ENCODE results near the gene SORL1.

SORL1 gene

DNA sequence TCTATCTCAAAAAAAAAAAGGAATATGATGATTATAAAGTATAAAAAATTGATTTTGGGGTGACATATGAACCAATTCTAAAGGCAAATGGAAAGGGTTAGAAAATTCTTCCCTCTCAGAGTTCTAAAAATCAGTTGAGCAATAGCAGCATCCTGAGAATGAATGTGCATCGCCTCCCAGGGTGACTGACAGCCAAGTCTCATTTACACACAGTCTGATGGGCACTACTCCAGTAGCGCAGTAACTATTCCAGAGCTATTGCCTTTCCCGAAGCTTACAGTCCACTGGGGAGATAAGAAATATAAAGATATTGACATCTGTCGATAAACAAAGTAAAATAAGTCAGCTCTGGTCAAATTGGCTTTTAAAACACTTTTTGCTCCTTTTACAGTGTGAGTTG, 32.3 kb upstream of the SORL1 start:
- no peak for ATAC-seq (replicated peaks)
- Mint-ChIP-seq H3K4me1 (ENCODE audit: low read depth in 2 of 2) (peaks cover 32 to 41% of the 10 kb centered on the region in 2 donors), H3K27me3 (no peaks in the 10 kb centered on the region), H3K9me3 (no peaks in the 10 kb centered on the region), H3K4me3 (no peak overlapping the region), H3K27ac (peak overlapping the region in 1 of 2 donors; percentile 83), H3K36me3 (ENCODE audit: insufficient read depth) (no peaks in the 10 kb centered on the region)
- DNase-seq = no peak

DNA sequence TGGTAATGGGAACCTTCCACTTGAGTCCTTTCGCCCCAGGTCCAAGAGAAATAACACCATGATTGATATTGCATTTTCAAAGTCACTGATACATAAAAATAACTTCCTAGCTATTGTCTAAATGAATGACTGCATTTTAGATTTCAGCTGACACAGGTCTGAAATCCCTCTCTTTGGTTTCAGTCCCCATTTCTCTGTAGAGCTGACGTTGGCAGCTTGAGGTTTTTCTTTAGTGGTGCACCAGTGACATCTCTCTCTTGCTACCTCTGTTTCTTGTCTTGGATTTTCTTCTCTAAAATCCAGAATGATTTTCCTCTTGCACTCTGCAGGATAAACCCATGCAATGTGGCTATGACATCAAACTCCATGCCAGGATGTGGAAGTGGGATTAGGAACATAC, 31.7 kb upstream of the SORL1 start:
- Mint-ChIP-seq H3K27ac (peak overlapping the region in 1 of 2 donors; percentile 49), H3K9me3 (no peaks in the 10 kb centered on the region), H3K27me3 (no peaks in the 10 kb centered on the region), H3K4me1 (ENCODE audit: low read depth in 2 of 2) (peaks cover 30 to 39% of the 10 kb centered on the region in 2 donors), H3K4me3 (no peak overlapping the region), H3K36me3 (ENCODE audit: insufficient read depth) (no peaks in the 10 kb centered on the region)
- ATAC-seq (replicated peaks) (no peak), DNase-seq (no peak)

DNA sequence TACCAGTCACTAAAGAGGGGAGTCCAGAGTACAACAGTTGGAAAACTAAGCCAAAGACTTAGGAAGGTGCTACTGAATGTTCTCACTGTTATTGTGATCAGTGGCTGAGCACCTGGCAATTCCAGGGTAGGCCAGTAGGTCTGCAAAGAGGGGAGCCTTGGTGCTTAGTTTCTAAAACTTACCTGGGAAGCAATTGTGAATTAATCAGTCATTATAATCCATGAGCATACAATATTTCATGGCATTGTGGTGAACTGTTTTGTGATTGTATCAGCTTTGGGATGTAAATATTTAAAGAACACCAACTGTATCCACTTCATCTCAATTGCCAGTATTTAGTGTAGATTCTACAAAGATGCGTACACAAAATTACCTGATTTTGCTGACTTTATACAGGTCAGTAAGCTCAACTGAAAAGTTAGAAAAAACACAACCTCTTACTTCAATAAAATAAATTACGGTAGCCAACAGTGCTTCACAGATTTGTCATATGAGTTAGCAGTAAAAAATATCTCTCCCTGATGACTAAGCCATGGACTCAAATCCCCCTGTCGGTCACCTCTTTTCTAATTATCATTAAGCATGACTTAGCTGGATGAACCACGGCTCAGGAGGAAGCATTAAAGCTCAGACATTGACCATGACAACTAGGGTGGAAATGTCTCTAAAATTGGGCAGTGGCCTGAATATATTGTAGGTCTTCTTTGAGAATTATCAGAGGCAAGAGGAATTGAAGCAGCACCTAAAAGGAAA, 30.8 kb upstream of the SORL1 start:
- no peak overlapping the region for H3K4me3 Mint-ChIP-seq
- H3K27ac Mint-ChIP-seq = peak overlapping the region; percentile 9 to 26
- H3K27me3 Mint-ChIP-seq = no peaks in the 10 kb centered on the region

DNA sequence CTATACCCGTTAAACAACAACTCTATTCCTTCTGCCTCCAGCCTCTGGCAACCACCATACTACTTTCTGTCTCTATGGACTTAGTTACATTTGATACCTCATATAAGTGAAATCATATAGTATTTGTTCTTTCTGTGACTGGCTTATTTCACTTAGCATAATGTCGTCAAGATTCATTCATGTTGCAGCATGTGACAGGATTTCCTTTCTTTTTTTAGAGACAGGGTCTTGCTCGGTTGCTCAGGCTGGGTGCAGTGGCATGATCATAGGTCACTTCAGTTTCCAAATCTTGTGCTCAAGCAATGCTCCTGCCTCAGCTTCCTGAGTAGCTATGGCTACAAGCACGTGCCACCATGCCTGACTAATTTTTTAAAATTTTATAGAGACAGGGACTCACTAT, 29.4 kb upstream of the SORL1 start:
- Mint-ChIP-seq H3K27ac (no peak overlapping the region), H3K4me1 (ENCODE audit: low read depth in 2 of 2) (peaks cover 25 to 31% of the 10 kb centered on the region in 2 donors)
- no peak for ATAC-seq (replicated peaks)

More for the DNA sequence above, 30.8 kb upstream of the SORL1 start:
- DNase-seq (no peak), ATAC-seq (replicated peaks) (no peak)
- Mint-ChIP-seq H3K4me1 (ENCODE audit: low read depth in 2 of 2) (peaks cover 27 to 34% of the 10 kb centered on the region in 2 donors), H3K36me3 (ENCODE audit: insufficient read depth) (no peaks in the 10 kb centered on the region), H3K9me3 (no peaks in the 10 kb centered on the region)

DNA sequence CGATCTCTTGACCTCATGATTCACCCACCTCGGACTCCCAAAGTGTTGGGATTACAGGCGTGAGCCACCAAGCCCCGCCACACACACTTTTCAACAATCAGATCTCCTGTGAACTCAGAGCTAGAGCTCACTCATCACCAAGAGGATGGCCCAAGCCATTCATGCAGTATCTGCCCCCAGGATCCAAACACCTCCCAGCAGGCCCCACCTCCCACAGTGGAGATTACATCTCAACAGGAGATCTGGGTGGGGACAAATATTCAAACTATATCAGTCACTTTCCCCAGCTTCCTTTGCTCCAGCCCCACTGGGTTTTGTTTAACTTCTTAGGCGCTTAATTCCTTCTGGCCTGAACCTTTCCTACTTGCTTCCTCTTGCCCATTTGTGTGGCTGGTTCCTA, 26.3 kb upstream of the SORL1 start:
- H3K36me3 Mint-ChIP-seq (ENCODE audit: insufficient read depth) = no peaks in the 10 kb centered on the region
- no peaks in the 10 kb centered on the region for H3K27me3 Mint-ChIP-seq
- no peak overlapping the region for H3K4me3 Mint-ChIP-seq
- DNase-seq = no peak
- H3K4me1 Mint-ChIP-seq (ENCODE audit: low read depth in 2 of 2) = peaks cover 18 to 23% of the 10 kb centered on the region in 2 donors
- no peak for ATAC-seq (replicated peaks)
- H3K27ac Mint-ChIP-seq = peak overlapping the region in 1 of 2 donors; percentile 22
- H3K9me3 Mint-ChIP-seq = no peaks in the 10 kb centered on the region

More for the DNA sequence above, 29.4 kb upstream of the SORL1 start:
- DNase-seq = no peak
- Mint-ChIP-seq H3K9me3 (no peaks in the 10 kb centered on the region), H3K36me3 (ENCODE audit: insufficient read depth) (no peaks in the 10 kb centered on the region), H3K4me3 (no peak overlapping the region), H3K27me3 (no peaks in the 10 kb centered on the region)

DNA sequence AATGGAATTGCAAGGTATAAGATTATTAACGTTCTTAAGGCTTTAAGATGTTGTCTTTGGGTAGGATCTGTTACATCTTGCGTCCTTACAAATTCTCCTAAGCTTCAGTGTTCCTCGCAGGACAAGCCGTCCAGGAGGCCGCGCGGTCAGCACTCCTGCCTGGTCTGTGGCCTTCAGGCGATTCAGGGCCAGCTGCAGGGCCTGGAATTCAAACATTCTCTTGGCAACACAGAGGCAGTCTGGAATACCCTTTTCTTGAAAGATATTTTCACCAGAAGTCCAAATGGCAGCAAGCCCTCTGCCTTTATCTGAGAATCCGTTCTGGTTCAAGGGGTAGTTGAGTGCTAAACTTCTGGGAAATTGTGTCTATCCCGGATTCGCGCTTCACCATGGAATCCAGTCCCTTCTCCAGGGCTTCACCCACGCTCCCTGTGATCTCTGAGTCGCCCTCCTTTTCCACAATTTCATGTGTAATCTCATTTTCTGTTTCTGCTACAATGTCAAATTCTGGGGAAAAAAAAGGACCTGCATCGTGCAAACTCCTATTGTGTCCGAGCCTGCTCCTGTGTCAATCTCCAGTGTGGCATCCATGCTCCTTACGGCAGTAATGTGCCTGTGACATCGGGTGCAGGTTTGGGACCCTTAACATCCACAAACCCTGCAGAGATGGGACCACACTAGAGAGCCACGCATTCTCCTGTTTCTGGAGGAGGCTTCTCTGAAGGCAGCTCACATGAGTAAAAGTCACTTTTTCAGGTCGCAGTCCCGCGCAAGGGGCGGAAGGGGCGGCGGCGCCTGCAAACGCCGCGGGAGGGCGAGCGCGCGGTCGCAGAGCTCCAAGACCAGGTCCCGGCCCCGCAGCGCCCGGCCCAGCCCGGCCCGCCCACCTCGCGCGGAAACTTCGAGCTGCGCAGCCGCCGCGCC, 25.4 kb upstream of the SORL1 start:
- DNase-seq (peak; percentile 20 to 24 (median 22)), ATAC-seq (replicated peaks) (peak; percentile 89)
- H3K4me3 Mint-ChIP-seq = peak overlapping the region; percentile 62 to 71
- peaks cover 17 to 18% of the 10 kb centered on the region in 2 donors for H3K4me1 Mint-ChIP-seq (ENCODE audit: low read depth in 2 of 2)
- H3K27me3 Mint-ChIP-seq = no peaks in the 10 kb centered on the region
- H3K27ac Mint-ChIP-seq = peak overlapping the region in 1 of 2 donors; percentile 22
- no peaks in the 10 kb centered on the region for H3K36me3 Mint-ChIP-seq (ENCODE audit: insufficient read depth)
- no peaks in the 10 kb centered on the region for H3K9me3 Mint-ChIP-seq

DNA sequence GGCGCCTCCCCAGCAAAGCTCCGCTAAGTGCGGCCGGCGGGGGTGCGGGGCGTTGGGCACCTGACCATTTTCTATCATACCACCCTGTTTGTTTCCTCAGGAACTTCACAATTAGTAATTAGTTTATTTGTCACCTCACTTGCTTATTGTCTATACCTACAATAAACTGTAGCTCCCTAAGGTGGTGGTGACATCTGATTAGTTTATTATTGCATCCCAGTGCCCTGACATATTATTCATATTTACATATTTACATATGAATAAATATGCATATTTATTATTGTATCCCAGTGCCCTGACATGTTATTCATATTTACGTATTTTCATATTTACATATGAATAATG, 24.7 kb upstream of the SORL1 start:
- Mint-ChIP-seq H3K4me3 (peak overlapping the region; percentile 62 to 71), H3K4me1 (ENCODE audit: low read depth in 2 of 2) (peaks cover 15% of the 10 kb centered on the region in 2 donors), H3K9me3 (no peaks in the 10 kb centered on the region), H3K36me3 (ENCODE audit: insufficient read depth) (no peaks in the 10 kb centered on the region), H3K27ac (no peak overlapping the region), H3K27me3 (no peaks in the 10 kb centered on the region)
- no peak for ATAC-seq (replicated peaks)
- no peak for DNase-seq

DNA sequence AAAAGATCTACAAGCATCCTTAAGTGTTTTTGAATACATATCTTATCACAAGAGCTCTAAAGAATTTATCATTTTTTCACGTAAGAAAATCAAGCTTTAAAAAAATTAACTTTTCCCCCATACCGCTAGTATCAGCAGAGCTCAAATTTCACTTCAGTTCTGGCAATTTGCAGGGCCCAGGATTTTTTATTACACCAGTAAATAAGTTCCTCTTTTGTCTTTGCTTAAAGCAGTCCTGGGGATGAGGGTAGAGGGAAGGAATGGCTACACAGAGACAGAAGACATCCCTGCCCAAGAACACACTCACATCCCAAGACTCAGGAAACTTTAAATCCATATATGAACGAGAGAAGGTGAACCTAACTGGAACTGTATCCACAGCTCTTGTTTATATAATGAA, 22.6 kb upstream of the SORL1 start:
- H3K4me1 Mint-ChIP-seq (ENCODE audit: low read depth in 2 of 2) = peaks cover 4 to 5% of the 10 kb centered on the region in 2 donors
- no peak for DNase-seq
- H3K9me3 Mint-ChIP-seq = no peaks in the 10 kb centered on the region
- H3K27ac Mint-ChIP-seq = no peak overlapping the region
- H3K4me3 Mint-ChIP-seq = no peak overlapping the region
- H3K36me3 Mint-ChIP-seq (ENCODE audit: insufficient read depth) = no peaks in the 10 kb centered on the region
- no peak for ATAC-seq (replicated peaks)
- no peaks in the 10 kb centered on the region for H3K27me3 Mint-ChIP-seq

DNA sequence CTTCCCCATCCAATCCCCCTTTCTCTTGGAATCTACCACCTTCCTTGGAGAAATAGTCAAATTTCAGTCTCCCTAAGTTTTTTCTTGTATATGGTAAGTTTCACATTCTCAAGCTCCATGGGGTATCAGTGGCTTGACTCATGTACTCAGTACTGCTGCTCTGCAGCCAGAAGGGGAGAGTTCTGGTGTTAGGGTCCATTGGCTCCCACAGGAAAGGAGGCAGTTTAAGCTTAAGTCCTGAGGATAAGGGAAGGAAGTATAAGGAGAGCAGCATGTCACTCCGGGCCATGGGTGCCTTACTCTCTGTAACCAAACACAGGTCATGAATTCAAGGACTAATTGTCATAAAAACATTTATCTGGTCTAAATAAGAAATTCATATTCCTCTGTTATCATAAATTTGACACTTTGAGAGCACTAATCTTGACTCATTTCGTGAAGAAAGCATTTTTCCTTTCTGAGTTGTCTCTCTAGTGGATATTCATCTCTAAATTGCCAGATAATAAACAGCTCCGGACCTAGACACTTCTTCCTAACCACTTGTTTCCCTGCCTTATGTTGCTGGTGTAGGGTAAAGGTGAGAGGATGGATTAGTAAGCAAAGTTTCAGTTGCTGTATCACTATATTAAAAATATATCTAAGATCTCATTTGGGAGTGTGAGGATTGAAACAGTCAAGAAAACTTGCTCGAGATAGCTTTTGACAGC, 20.1 kb upstream of the SORL1 start:
- ATAC-seq (replicated peaks) = no peak
- Mint-ChIP-seq H3K4me3 (no peak overlapping the region), H3K9me3 (no peaks in the 10 kb centered on the region), H3K27me3 (no peaks in the 10 kb centered on the region), H3K36me3 (ENCODE audit: insufficient read depth) (no peaks in the 10 kb centered on the region), H3K4me1 (ENCODE audit: low read depth in 2 of 2) (peaks cover under 1 to 4% of the 10 kb centered on the region in 2 donors), H3K27ac (no peak overlapping the region)
- no peak for DNase-seq

DNA sequence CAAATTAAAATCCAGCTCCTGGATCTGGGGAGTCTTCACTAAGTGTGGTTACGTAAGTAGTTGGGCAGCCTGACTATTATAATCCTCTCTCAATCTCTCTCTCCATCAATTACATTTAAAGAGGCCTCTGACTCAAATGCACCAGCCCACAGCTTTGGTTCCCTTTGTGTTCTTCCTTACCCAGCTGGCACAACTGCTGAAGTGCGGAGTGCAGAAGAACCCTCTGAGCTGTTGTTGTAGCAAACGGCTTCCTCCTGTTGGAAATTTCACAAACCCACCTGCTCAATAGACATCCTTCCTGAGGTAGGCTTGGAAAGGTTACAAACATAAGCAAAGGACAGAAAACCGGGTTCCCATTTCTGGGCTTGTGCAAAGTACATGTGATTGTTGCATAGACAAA, 17.0 kb upstream of the SORL1 start:
- Mint-ChIP-seq H3K4me3 (no peak overlapping the region), H3K27ac (peak overlapping the region; percentile 27 to 32), H3K9me3 (no peaks in the 10 kb centered on the region), H3K27me3 (no peaks in the 10 kb centered on the region), H3K36me3 (ENCODE audit: insufficient read depth) (no peaks in the 10 kb centered on the region), H3K4me1 (ENCODE audit: low read depth in 2 of 2) (peaks cover 3 to 6% of the 10 kb centered on the region in 2 donors)
- ATAC-seq (replicated peaks) (no peak), DNase-seq (no peak)

DNA sequence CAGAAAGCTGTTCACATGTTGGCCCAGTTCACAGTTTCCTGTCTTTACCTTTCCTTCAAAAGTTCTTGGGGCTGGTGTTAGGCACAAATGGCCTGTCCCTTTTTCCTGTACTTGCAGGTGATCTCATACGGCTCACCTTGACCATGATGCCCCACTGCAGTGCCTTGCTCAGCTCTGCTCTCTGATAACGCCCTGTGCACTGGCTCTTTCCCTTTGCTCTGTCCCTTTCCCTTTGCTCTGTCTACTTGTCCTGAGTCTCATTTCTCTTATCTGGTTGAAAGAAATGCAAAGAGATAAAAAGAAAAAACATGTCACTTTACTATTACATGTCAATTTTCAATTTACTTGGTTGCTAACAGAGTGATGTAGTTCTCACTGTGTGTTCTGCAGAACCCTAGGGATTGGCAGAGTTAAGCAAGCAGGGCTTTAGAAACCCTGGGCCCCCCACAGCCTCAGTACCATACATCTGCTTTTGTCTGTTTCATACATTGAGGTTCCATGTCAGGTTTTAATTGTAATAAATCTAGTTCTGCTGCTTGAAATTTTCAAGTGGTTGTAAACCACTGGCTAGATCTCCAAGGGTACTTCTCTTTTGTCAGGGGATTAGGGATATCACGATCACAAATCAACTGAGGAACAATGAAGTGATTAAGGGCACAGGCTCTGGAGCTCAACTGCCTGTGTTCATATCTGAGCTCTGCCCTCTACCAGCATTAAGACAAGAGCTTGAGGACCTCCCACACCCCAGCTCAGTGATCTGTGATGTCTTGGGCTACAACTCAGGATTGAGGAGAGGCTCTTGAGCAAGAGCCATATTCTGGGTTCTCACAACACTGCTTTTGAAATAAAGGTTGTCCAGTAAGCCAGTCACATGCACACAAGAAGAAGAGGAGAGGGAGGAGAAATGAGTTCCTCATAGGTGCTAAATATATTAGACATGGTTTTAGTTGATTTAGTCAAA, 16.3 kb upstream of the SORL1 start:
- no peaks in the 10 kb centered on the region for H3K27me3 Mint-ChIP-seq
- DNase-seq (no peak), ATAC-seq (replicated peaks) (no peak)
- H3K27ac Mint-ChIP-seq = peak overlapping the region in 1 of 2 donors; percentile 27
- no peaks in the 10 kb centered on the region for H3K36me3 Mint-ChIP-seq (ENCODE audit: insufficient read depth)
- no peaks in the 10 kb centered on the region for H3K9me3 Mint-ChIP-seq
- H3K4me3 Mint-ChIP-seq = no peak overlapping the region
- peaks cover 3 to 6% of the 10 kb centered on the region in 2 donors for H3K4me1 Mint-ChIP-seq (ENCODE audit: low read depth in 2 of 2)

DNA sequence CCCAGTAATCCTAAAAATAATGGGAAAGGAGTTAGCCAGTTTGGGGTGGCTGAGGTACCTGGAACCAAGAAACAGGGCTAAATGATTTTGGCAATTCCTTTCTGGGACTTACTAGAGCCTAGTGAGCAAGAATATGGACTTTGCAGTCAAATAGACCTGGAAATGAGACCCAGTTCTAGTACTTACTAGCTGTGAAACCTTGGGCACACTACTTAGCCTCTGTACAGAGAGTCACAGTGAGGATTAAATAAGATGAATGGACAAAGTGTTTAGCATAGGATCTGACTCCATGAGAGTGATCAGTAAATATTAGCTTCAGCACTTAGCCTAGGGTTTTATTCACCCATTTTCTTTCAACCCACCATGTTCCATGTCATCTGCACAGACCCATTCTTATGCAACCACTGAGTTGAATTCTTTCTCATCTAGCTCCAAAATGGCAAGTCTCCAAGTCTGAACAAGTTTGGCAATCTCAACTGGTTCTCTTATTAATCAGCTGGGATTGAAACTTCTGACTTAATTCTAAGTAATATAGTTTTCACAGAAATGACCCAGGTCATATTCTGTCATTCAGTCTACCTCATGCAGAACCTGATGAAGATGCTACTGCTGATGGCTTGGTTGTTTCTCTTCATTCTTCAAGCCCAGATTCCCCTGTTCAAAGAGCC, 15.0 kb upstream of the SORL1 start:
- Mint-ChIP-seq H3K9me3 (no peaks in the 10 kb centered on the region), H3K27ac (no peak overlapping the region), H3K36me3 (ENCODE audit: insufficient read depth) (no peaks in the 10 kb centered on the region), H3K4me1 (ENCODE audit: low read depth in 2 of 2) (peaks cover 3 to 6% of the 10 kb centered on the region in 2 donors), H3K4me3 (no peak overlapping the region), H3K27me3 (no peaks in the 10 kb centered on the region)
- no peak for DNase-seq
- ATAC-seq (replicated peaks) = no peak
